Measurements from ENCODE around the gene PAPSS2. TPM values are rescaled to one million over a fixed set of nuclear protein-coding genes. Genes with fewer than 3 reads are reported as not detected.
A peak's percentile ranks its signal among the peaks of the same experiment; 100 is the strongest.
"Not testable (repeated sequence)": the region's sequence is repeated elsewhere in the genome, so short reads cannot be mapped to it uniquely, and the experiment has no call there.

The PAPSS2 gene
- total and polyA plus RNA-seq, 4 donors = 19.8 to 57.2 (median 31.5) TPM

DNA sequence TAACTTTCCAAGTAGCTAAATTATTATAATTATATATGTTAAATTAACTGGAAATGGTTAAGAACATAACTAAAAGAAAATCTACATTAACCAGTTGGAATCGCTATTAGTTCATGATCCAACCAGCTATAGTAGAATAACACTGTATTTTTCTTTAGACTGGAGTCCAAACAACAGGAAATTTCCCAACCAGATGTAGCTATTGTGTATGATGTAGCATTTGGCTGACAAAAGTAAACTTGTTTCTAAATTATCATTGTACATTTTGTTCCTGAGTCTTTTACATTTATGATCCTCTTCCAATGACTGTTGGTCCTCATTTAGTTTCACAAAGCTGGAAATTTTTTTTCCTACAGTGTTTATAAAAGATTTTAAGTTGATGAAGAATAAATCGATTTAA lies 62.1 kb downstream of the PAPSS2 start:
- H3K4me1 ChIP-seq (ENCODE audit: control insufficient read depth in 1 of 2, insufficient read depth in 2 of 2, low read length in 2 of 2) = no peaks in the 10 kb centered on the region
- H3K27ac ChIP-seq (ENCODE audit: low read depth in 1 of 2, low read length in 2 of 2) = no peak overlapping the region
- H3K36me3 ChIP-seq (ENCODE audit: control insufficient read depth in 1 of 2, insufficient read depth in 2 of 2, low read length in 1 of 2) = no peaks in the 10 kb centered on the region
- ATAC-seq (ENCODE audit: low FRiP score) (no peak), DNase-seq (no peak)
- 95 to 96% methylated on average over 2 of the region's 2 CpGs for WGBS, 2 donors
- H3K27me3 ChIP-seq (ENCODE audit: control insufficient read depth in 1 of 2, insufficient read depth in 2 of 2, low read length in 1 of 2) = no peaks in the 10 kb centered on the region
- intact Hi-C loops (cut with DNase I) = no loop called here
- H3K9me3 ChIP-seq (ENCODE audit: control insufficient read depth, low read length) = no peaks in the 10 kb centered on the region
- H3K4me3 ChIP-seq (ENCODE audit: low read length in 2 of 2) = no peak overlapping the region

DNA sequence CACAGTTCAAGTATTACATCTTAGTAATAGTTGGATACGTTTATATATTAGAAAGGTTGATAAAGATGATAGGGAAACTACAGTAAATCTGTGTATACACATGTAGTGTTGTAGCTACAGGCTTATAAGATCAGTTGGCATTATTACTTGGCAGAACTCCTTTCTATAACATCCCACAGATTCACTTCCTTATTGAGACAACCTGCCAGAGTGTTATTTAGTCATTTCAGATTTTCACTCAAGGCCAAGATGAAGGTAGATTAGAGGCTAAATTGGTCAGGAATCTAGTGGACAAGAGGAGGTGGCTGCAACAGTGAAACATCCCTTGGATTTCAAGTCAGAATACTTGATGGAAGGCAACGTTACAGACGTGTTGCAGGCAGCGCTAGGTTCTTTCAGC lies 63.0 kb downstream of the PAPSS2 start:
- no peak for DNase-seq
- Histone ChIP-seq H3K4me1 (ENCODE audit: control insufficient read depth in 1 of 2, insufficient read depth in 2 of 2, low read length in 2 of 2) (no peaks in the 10 kb centered on the region), H3K9me3 (ENCODE audit: control insufficient read depth, low read length) (no peaks in the 10 kb centered on the region), H3K4me3 (ENCODE audit: low read length in 2 of 2) (no peak overlapping the region), H3K27ac (ENCODE audit: low read depth in 1 of 2, low read length in 2 of 2) (no peak overlapping the region), H3K36me3 (ENCODE audit: control insufficient read depth in 1 of 2, insufficient read depth in 2 of 2, low read length in 1 of 2) (no peaks in the 10 kb centered on the region), H3K27me3 (ENCODE audit: control insufficient read depth in 1 of 2, insufficient read depth in 2 of 2, low read length in 1 of 2) (no peaks in the 10 kb centered on the region)
- 71% methylated on average over 4 of the region's 4 CpGs for WGBS, 2 donors
- ATAC-seq (ENCODE audit: low FRiP score) = no peak
- intact Hi-C loops (cut with DNase I) = no loop called here

DNA sequence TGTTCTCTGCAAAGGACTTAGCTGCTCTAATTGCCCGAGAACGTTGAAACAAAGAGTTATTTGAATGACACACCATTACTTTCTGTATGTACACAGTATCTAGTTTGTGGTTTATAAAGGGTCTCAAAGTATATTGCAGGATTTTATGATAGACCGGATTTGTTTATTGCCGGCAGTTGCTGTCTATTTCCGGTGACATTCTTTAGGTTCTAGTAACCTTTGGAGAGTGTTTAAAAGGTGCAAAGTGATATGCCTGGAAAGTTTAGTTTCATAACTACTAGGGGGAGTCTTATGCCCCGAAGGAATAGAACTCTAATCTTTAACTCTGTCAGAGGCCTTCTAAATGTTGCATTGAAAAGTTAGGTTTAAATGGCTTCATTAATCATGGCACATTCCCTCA lies 63.8 kb downstream of the PAPSS2 start:
- no peaks in the 10 kb centered on the region for H3K27me3 ChIP-seq (ENCODE audit: control insufficient read depth in 1 of 2, insufficient read depth in 2 of 2, low read length in 1 of 2)
- no peaks in the 10 kb centered on the region for H3K36me3 ChIP-seq (ENCODE audit: control insufficient read depth in 1 of 2, insufficient read depth in 2 of 2, low read length in 1 of 2)
- no peak overlapping the region for H3K4me3 ChIP-seq (ENCODE audit: low read length in 2 of 2)
- DNase-seq (no peak), ATAC-seq (ENCODE audit: low FRiP score) (no peak)
- no peak overlapping the region for H3K27ac ChIP-seq (ENCODE audit: low read depth in 1 of 2, low read length in 2 of 2)
- no peaks in the 10 kb centered on the region for H3K9me3 ChIP-seq (ENCODE audit: control insufficient read depth, low read length)
- no peaks in the 10 kb centered on the region for H3K4me1 ChIP-seq (ENCODE audit: control insufficient read depth in 1 of 2, insufficient read depth in 2 of 2, low read length in 2 of 2)
- intact Hi-C loops (cut with DNase I) = no loop called here
- WGBS, 2 donors = 31 to 41% methylated on average over 6 of the region's 6 CpGs

DNA sequence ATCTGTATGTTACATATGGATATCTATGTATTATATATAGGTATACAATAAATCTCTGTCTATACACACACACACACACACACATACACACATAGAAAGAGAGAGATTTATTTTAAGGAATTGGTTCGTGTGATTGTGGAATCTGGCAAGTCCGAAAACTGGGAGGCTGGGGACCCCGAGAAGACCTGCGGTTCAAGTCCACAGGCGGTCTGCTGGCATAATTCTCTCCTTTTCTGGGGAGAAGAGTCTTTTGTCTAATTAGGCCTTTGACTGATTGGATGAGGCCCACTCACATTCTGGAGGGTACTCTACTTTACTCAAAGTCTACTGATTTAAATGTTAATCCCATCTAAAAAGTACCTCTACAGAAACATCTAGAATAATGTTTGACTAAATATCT lies 65.1 kb downstream of the PAPSS2 start:
- H3K4me1 ChIP-seq (ENCODE audit: control insufficient read depth in 1 of 2, insufficient read depth in 2 of 2, low read length in 2 of 2) = no peaks in the 10 kb centered on the region
- 96 to 97% methylated on average over 5 of the region's 5 CpGs for WGBS, 2 donors
- H3K4me3 ChIP-seq (ENCODE audit: low read length in 2 of 2) = no peak overlapping the region
- no peaks in the 10 kb centered on the region for H3K27me3 ChIP-seq (ENCODE audit: control insufficient read depth in 1 of 2, insufficient read depth in 2 of 2, low read length in 1 of 2)
- no peak for ATAC-seq (ENCODE audit: low FRiP score)
- H3K9me3 ChIP-seq (ENCODE audit: control insufficient read depth, low read length) = no peaks in the 10 kb centered on the region
- H3K27ac ChIP-seq (ENCODE audit: low read depth in 1 of 2, low read length in 2 of 2) = no peak overlapping the region
- H3K36me3 ChIP-seq (ENCODE audit: control insufficient read depth in 1 of 2, insufficient read depth in 2 of 2, low read length in 1 of 2) = no peaks in the 10 kb centered on the region
- no peak for DNase-seq
- intact Hi-C loops (cut with DNase I) = no loop called here

DNA sequence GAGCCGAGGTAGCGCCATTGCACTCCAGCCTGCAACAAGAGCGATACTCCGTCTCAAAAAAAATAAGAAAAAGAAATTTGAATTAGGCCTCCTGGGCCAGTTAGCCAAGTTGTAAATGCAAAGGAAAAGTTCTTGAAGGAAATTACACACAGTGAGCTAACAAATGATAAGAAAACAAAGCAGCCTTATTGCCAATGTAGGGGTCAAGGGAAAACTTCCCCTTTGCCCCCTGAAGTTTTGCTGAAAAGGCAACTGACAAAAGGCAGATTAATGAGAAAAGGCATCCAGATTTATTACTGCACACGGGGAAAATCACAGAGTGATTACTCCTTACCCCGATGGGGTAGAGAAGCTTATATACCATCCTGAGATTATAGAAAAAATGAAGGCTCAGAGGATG lies 70.3 kb downstream of the PAPSS2 start:
- no peak for ATAC-seq (ENCODE audit: low FRiP score)
- no peak overlapping the region for H3K4me3 ChIP-seq (ENCODE audit: low read length in 2 of 2)
- 72 to 79% methylated on average over 6 of the region's 6 CpGs for WGBS, 2 donors
- H3K36me3 ChIP-seq (ENCODE audit: control insufficient read depth in 1 of 2, insufficient read depth in 2 of 2, low read length in 1 of 2) = no peaks in the 10 kb centered on the region
- no peaks in the 10 kb centered on the region for H3K4me1 ChIP-seq (ENCODE audit: control insufficient read depth in 1 of 2, insufficient read depth in 2 of 2, low read length in 2 of 2)
- H3K9me3 ChIP-seq (ENCODE audit: control insufficient read depth, low read length) = no peaks in the 10 kb centered on the region
- H3K27ac ChIP-seq (ENCODE audit: low read depth in 1 of 2, low read length in 2 of 2) = no peak overlapping the region
- no peak for DNase-seq
- intact Hi-C loops (cut with DNase I) = no loop called here
- no peaks in the 10 kb centered on the region for H3K27me3 ChIP-seq (ENCODE audit: control insufficient read depth in 1 of 2, insufficient read depth in 2 of 2, low read length in 1 of 2)

DNA sequence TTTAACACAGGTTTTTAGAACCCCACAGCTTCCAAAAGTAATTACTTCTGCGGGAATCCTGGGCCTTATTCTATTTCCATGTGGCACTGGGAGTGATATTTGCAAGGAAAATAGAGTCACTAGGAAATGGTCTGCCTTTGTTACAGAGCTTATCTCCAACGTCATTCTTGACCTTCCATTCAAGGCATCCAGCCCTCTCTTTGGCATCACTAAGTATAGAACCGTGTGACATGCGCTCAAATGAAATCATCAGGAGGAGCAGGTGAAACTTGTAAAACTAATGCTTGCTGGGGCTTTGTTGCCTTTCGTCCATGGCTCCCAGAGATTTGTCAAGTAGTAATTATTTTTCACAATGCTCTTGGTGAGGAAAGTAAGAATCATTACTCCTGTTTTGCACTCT lies 73.4 kb downstream of the PAPSS2 start:
- Histone ChIP-seq H3K4me3 (ENCODE audit: low read length in 2 of 2) (no peak overlapping the region), H3K9me3 (ENCODE audit: control insufficient read depth, low read length) (no peaks in the 10 kb centered on the region), H3K27ac (ENCODE audit: low read depth in 1 of 2, low read length in 2 of 2) (no peak overlapping the region), H3K36me3 (ENCODE audit: control insufficient read depth in 1 of 2, insufficient read depth in 2 of 2, low read length in 1 of 2) (no peaks in the 10 kb centered on the region), H3K27me3 (ENCODE audit: control insufficient read depth in 1 of 2, insufficient read depth in 2 of 2, low read length in 1 of 2) (no peaks in the 10 kb centered on the region), H3K4me1 (ENCODE audit: control insufficient read depth in 1 of 2, insufficient read depth in 2 of 2, low read length in 2 of 2) (no peaks in the 10 kb centered on the region)
- DNase-seq (no peak), ATAC-seq (ENCODE audit: low FRiP score) (no peak)
- intact Hi-C loops (cut with DNase I) = no loop called here
- WGBS, 2 donors = 70 to 72% methylated on average over 5 of the region's 5 CpGs

DNA sequence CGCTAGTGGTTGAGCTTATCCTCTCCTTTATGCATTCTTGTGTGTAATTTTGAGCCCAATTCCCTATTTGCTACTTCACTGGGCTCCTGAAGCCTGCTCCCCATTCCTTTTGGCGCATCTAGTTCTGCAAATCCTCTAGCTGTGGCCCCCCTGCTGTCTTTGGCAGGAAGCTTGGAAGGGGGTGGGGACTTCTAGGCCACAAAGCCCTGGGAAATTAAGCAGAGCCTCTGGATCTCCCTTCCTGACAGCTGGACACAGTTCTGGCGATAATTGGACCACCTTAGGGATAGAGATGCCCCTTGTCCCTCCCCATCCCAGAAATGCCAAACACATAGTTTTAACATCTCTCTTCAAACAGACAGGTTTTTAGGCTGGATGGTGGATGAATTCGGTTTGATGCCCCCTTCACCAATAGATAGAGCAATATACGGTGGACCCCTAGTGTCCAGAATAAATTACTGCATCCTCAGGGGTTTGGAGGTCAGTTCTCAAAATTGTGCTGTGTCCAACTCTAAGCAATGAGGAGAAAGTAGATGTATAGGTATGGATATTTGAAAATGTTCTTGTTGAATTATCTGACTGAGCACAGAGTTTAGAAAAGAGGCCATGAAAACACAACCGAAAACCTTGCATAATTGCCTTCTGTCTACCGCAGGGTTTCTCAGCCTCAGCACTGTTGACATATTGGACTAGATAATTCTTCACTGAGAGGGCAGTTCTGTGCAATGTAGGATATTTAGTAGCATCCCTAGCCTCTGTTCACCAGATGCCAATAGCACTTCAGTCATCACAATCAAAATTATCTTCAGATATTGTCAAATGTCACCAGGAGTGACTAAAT lies 75.5 kb downstream of the PAPSS2 start:
- Histone ChIP-seq H3K36me3 (ENCODE audit: control insufficient read depth in 1 of 2, insufficient read depth in 2 of 2, low read length in 1 of 2) (no peaks in the 10 kb centered on the region), H3K4me3 (ENCODE audit: low read length in 2 of 2) (no peak overlapping the region), H3K27ac (ENCODE audit: low read depth in 1 of 2, low read length in 2 of 2) (no peak overlapping the region), H3K9me3 (ENCODE audit: control insufficient read depth, low read length) (no peaks in the 10 kb centered on the region), H3K27me3 (ENCODE audit: control insufficient read depth in 1 of 2, insufficient read depth in 2 of 2, low read length in 1 of 2) (no peaks in the 10 kb centered on the region), H3K4me1 (ENCODE audit: control insufficient read depth in 1 of 2, insufficient read depth in 2 of 2, low read length in 2 of 2) (no peaks in the 10 kb centered on the region)
- intact Hi-C loops (cut with DNase I) = loop anchor here (2.0 to 5.0 kb wide), 3 partner anchors 78 to 202 kb away; partner anchors contain the start of gene PAPSS2 (in 1 of the 2)
- 35 to 36% methylated on average over 7 of the region's 7 CpGs for WGBS, 2 donors
- ATAC-seq (ENCODE audit: low FRiP score) (peak; percentile 85), DNase-seq (no peak)

DNA sequence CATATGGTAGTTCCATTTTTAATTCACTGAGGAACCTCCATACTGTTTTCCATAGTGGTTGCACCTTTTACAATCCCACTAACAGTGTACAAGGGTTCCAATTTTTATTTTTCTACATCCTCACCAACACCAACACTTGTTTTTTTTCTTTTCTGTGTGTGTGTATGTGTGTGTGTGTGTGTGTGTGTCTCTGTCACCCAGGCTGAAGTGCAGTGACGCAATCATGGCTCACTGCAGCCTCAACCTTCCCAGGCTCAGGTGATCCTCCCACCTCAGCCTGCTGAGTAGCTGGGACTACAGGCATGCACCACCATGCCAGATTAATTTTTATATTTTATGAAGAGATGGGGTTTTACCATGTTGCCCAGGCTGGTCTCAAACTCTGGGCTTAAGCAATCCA lies 78.6 kb downstream of the PAPSS2 start:
- ATAC-seq (ENCODE audit: low FRiP score); H3K4me3 ChIP-seq (ENCODE audit: low read length in 2 of 2); H3K27ac ChIP-seq (ENCODE audit: low read depth in 1 of 2, low read length in 2 of 2); H3K36me3 ChIP-seq (ENCODE audit: control insufficient read depth in 1 of 2, insufficient read depth in 2 of 2, low read length in 1 of 2); H3K9me3 ChIP-seq (ENCODE audit: control insufficient read depth, low read length); H3K27me3 ChIP-seq (ENCODE audit: control insufficient read depth in 1 of 2, insufficient read depth in 2 of 2, low read length in 1 of 2); DNase-seq; H3K4me1 ChIP-seq (ENCODE audit: control insufficient read depth in 1 of 2, insufficient read depth in 2 of 2, low read length in 2 of 2): not testable (repeated sequence)
- intact Hi-C loops (cut with DNase I) = loop anchor here in 1 of 2 donors (5.0 kb wide), 1 partner anchor 81 kb away; the partner anchor contains the start of gene PAPSS2
- 100% methylated on average over 1 of the region's 1 CpG for WGBS, 2 donors

DNA sequence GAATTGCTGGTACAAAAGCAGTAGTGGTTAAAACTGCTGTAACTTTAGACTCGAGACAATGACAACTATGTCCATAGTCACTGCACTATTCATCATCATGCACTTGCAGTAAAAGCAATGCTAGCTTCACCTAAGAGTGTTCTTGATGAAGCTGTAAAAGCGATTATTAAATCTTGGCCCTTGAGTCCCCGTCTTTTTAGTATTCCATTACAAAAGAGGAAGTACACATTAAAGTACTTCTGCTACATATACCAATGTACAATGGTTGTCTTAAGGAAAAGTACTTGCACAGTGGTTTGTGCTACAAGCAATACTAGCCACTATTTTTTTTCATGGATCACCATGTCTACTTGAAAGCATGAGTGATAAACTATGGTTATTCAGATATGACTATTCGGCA lies 80.0 kb downstream of the PAPSS2 start:
- Histone ChIP-seq H3K4me1 (ENCODE audit: control insufficient read depth in 1 of 2, insufficient read depth in 2 of 2, low read length in 2 of 2) (no peaks in the 10 kb centered on the region), H3K27me3 (ENCODE audit: control insufficient read depth in 1 of 2, insufficient read depth in 2 of 2, low read length in 1 of 2) (no peaks in the 10 kb centered on the region), H3K36me3 (ENCODE audit: control insufficient read depth in 1 of 2, insufficient read depth in 2 of 2, low read length in 1 of 2) (no peaks in the 10 kb centered on the region), H3K4me3 (ENCODE audit: low read length in 2 of 2) (no peak overlapping the region), H3K9me3 (ENCODE audit: control insufficient read depth, low read length) (no peaks in the 10 kb centered on the region), H3K27ac (ENCODE audit: low read depth in 1 of 2, low read length in 2 of 2) (no peak overlapping the region)
- intact Hi-C loops (cut with DNase I) = loop anchor here in 1 of 2 donors (5.0 kb wide), 1 partner anchor 82 kb away; the partner anchor contains the start of gene PAPSS2
- WGBS, 2 donors = 79 to 86% methylated on average over 4 of the region's 4 CpGs
- ATAC-seq (ENCODE audit: low FRiP score) (no peak), DNase-seq (no peak)
